Heart left ventricle (tissue), 16 donors: Measurements from ENCODE around the gene TM4SF1. TPM values are rescaled to one million over a fixed set of nuclear protein-coding genes. Genes with fewer than 3 reads are reported as not detected.

Source experiments
- ATAC-seq, 4 donors: fragments of 200-7000 bp; cut with Tn5 transposase; one replicate each; pipeline ENCODE4 v1.9.1; 2020 to 2022; ENCODE audit warnings: moderate library complexity in 4 of 4, mild to moderate bottlenecking in 3 of 4, moderate number of reproducible peaks in 1 of 4
- DNase-seq, 5 donors: peaks; one replicate each; pipeline ENCODE4 v3.0.0-alpha.2; 2020
- H3K27ac ChIP-seq, 12 donors: fragments of 200-600 bp; sonication (generic) in 4 of 12; one replicate each; pipeline versions ENCODE4 v1.5.0 to v1.8.0; 2016 to 2022; ENCODE audit warnings: mild to moderate bottlenecking in 2 of 12
- H3K27me3 ChIP-seq, 9 donors: fragments of 200-600 bp; sonication (generic) in 2 of 9; one replicate each; pipeline versions ENCODE4 v1.5.1 to v1.8.0; 2016 to 2022; ENCODE audit warnings: mild to moderate bottlenecking in 3 of 9
- H3K36me3 ChIP-seq, 9 donors: fragments of 200-600 bp; sonication (generic) in 2 of 9; one replicate each; pipeline versions ENCODE4 v1.5.0 to v1.8.0; 2018 to 2022; ENCODE audit warnings: mild to moderate bottlenecking in 2 of 9
- H3K4me1 ChIP-seq, 12 donors: fragments of 200-600 bp; sonication (generic) in 4 of 12; one replicate each; pipeline versions ENCODE4 v1.5.0 to v1.8.0; 2016 to 2022; ENCODE audit warnings: mild to moderate bottlenecking in 3 of 12
- H3K4me3 ChIP-seq, 12 donors: fragments of 200-600 bp; sonication (generic) in 4 of 12; one replicate each; pipeline versions ENCODE4 v1.5.0 to v1.8.0; 2017 to 2022; ENCODE audit warnings: mild to moderate bottlenecking in 9 of 12, moderate library complexity in 4 of 12
- H3K9me3 ChIP-seq, 12 donors: fragments of 200-600 bp; sonication (generic) in 4 of 12; one replicate each; pipeline versions ENCODE4 v1.5.0 to v1.8.0; 2016 to 2022; ENCODE audit warnings: mild to moderate bottlenecking in 1 of 12
- CTCF ChIP-seq, 12 donors: fragments of 200-600 bp; sonication (generic) in 4 of 12; IDR thresholded peaks; one replicate each; pipeline versions ENCODE4 v1.5.0 to v1.8.0; 2018 to 2022; ENCODE audit warnings: antibody characterized with exemption in 12 of 12, mild to moderate bottlenecking in 5 of 12
- POLR2A ChIP-seq, 2 donors: fragments of 450-650 bp; IDR thresholded peaks; one replicate each; pipeline ENCODE4 v1.6.1; 2017; ENCODE audit warnings: antibody characterized with exemption in 2 of 2, mild to moderate bottlenecking in 2 of 2, moderate library complexity in 2 of 2
- WGBS, 4 donors: extraction: QIAGEN DNeasy Blood & Tissue Kit in 2 of 4; methylation state at CpG; one replicate each; pipeline versions ENCODE4 v1.1.5 to v1.1.7; 2013 to 2018; 5-methylcytosine and 5-hydroxymethylcytosine counted together
- intact Hi-C, 10 donors: fragments of 100-400 bp; cut with DNase I; formaldehyde crosslinking; loops; one replicate each; pipeline versions ENCODE4 v1.11.1 to v1.14.2; 2022
- polyA plus RNA-seq, 2 donors: library from polyadenylated mRNA; stranded (reverse); fragments of 200-250 nt; gene quantifications; one replicate each; pipeline ENCODE4 v1.2.3, GENCODE V29; 2013
- total RNA-seq, 9 donors: library from RNA; depleted of rRNA in 2 of 9; stranded (reverse); fragments of >200 nt in 2 of 9; fragmentation: NEBNext Ultra II Directional in 3 of 9; extraction: Animal tissue kit (Norgen Biotek cat#: 25700) in 3 of 9; gene quantifications; one replicate each; pipeline versions ENCODE4 v1.1.0 to v1.2.4, GENCODE V29; 2016 to 2023
- donor health status: ischemic (EF 13 %, LVEDD 7.1; RV severe dilation, severe dysfunction).
- donor health status: healthy with polysubstance abuse.
- donor health status: DM: no; HTN: yes; CAD: no.
- donor health status: DM: no; HTN: no; CAD: no.
- donor health status: ischemic (EF 25% LVEDD 6.9; RV normal size, moderate dysfunction).
- donor health status: ischemic (EF 25% LVEDD 5.7; RV mildly dilated, moderate dysfunction).
- donor health status: healthy.
- donor health status: DM: yes; HTN: yes; CAD: no.
- donor health status: ischemic (EF 35%, LVEDD 5.7; RV mildly dilated, moderate dysfunction).
- donor health status: nonischemic (EF 11% LVEDD 7.7; RV severe dilation, severe dysfunction).
- donor health status: DM: yes; HTN: yes; CAD: no.
- donor health status: PGD.
- donor health status: ischemic (EF 29% LVEDD 5.4; RV normal size, mild dysfunction).
- donor health status: nonischemic (EF 23%, LVEDD 6.1; RV moderate dilation, normal function).

TM4SF1 gene
- total and polyA plus RNA-seq, 11 donors, result 61.6 to 224 (median 111) TPM

DNA sequence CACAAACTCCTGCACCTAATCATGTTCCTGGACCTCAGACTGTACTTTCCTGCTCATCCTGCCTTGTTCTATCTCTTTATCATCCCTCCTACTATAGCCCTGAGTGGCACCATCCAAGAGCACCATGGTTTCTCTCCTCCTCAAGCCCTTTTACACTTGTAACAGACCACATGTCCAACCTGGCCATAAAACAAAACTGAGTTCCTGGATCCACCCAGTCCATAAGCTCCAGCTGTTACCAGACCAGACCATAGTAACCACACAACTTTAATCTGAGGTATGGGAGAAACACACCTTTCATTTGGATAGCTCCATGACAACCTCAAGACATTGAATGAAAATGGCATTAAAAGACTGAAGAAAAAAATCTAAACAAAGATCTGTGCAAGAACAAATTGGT lies 53.1 kb downstream of the TM4SF1 start:
- H3K36me3 ChIP-seq, result peaks cover 0 to 12% (median 0%) of the 10 kb centered on the region in 9 donors
- peaks cover 0 to 6% (median 0%) of the 10 kb centered on the region in 12 donors for H3K4me1 ChIP-seq
- TF ChIP-seq POLR2A (IDR thresholded peaks at IDR 0.05) (no peak), CTCF (IDR thresholded peaks at IDR 0.05) (no peak)
- no peaks in the 10 kb centered on the region for H3K9me3 ChIP-seq
- intact Hi-C loops, result no loop called here
- DNase-seq (no peak), ATAC-seq (no peak)
- H3K27me3 ChIP-seq, result no peaks in the 10 kb centered on the region
- no peak overlapping the region for H3K4me3 ChIP-seq
- no peak overlapping the region for H3K27ac ChIP-seq

- ATAC-seq, result no peak
- Histone ChIP-seq H3K27me3 (no peaks in the 10 kb centered on the region), H3K36me3 (peaks cover 0 to 12% (median 0%) of the 10 kb centered on the region in 9 donors), H3K27ac (no peak overlapping the region), H3K4me1 (no peaks in the 10 kb centered on the region), H3K4me3 (no peak overlapping the region), H3K9me3 (no peaks in the 10 kb centered on the region)
- no peak for DNase-seq
- TF ChIP-seq CTCF (IDR thresholded peaks at IDR 0.05) (no peak), POLR2A (IDR thresholded peaks at IDR 0.05) (no peak)
- 79 to 87% (median 83%) methylated on average over 2 of the region's 2 CpGs for WGBS, 4 donors
- intact Hi-C loops, result no loop called here
Observed at GRCh38 chr3:149321640-149322039, 55.8 kb downstream of the TM4SF1 start.

- Histone ChIP-seq H3K4me3 (no peak overlapping the region), H3K9me3 (no peaks in the 10 kb centered on the region), H3K36me3 (peaks cover 0 to 12% (median 0%) of the 10 kb centered on the region in 9 donors), H3K27me3 (no peaks in the 10 kb centered on the region), H3K27ac (no peak overlapping the region), H3K4me1 (peaks cover 0 to 4% (median 0%) of the 10 kb centered on the region in 12 donors)
- intact Hi-C loops, result no loop called here
- no peak for DNase-seq
- no peak for ATAC-seq
- TF ChIP-seq CTCF (IDR thresholded peaks at IDR 0.05), result no peak
- TF ChIP-seq POLR2A (IDR thresholded peaks at IDR 0.05), result no peak
Observed at GRCh38 chr3:149321136-149321535, 56.3 kb downstream of the TM4SF1 start.

DNA sequence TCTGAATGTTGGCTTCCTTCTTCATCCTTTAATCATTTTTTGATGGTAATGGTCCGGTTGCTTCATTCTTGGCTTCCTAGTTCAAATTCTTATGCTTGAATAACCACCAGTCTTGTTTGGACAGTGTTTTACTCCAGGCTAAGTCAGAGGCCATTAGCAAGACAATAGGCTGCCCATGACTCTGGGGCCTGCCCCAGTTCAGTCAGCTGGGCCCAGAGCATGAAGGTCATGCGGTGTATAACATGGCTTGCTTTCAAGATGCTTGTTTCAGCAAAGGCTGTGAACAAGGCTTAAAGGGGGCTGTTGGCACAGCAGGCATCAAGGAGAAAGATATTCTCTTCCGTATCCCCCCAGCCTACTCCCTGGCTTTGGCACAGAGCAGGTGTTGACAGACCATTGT lies 57.7 kb downstream of the TM4SF1 start:
- no peak overlapping the region for H3K4me3 ChIP-seq
- no peaks in the 10 kb centered on the region for H3K27me3 ChIP-seq
- H3K27ac ChIP-seq, result no peak overlapping the region
- H3K4me1 ChIP-seq, result peaks cover 0 to 12% (median 0%) of the 10 kb centered on the region in 12 donors
- H3K36me3 ChIP-seq, result peaks cover 0 to 12% (median 0%) of the 10 kb centered on the region in 9 donors
- no peak for ATAC-seq
- H3K9me3 ChIP-seq, result no peaks in the 10 kb centered on the region
- DNase-seq, result no peak
- no peak for TF ChIP-seq POLR2A (IDR thresholded peaks at IDR 0.05)
- TF ChIP-seq CTCF (IDR thresholded peaks at IDR 0.05), result no peak
- WGBS, 4 donors, result 88 to 94% (median 88%) methylated on average over 3 of the region's 3 CpGs
- intact Hi-C loops, result no loop called here

Other genes starting within 250 kb of the TM4SF1 start
- 10 to 100 TPM in 2 of 9 donors, 1 to 10 TPM in 7; 4.4 to 15.6 (median 6.3) TPM for gene HPS3, start 248.0 kb downstream of the TM4SF1 start, total RNA-seq
- 1 to 10 TPM; 3.0 to 5.4 TPM for gene HPS3, start 248.0 kb downstream of the TM4SF1 start, polyA plus RNA-seq
- gene CP, start 155.8 kb downstream of the TM4SF1 start, total RNA-seq, result 1 to 10 TPM in 8 of 9 donors, under 1 TPM in 1; 0.68 to 5.5 (median 3.5) TPM
- gene CP, start 155.8 kb downstream of the TM4SF1 start, polyA plus RNA-seq, result 1 to 10 TPM in 1 of 2 donors, under 1 TPM in 1; 0.84 to 3.6 TPM
- 10 to 100 TPM in 4 of 9 donors, 1 to 10 TPM in 5; 6.0 to 19.9 (median 9.1) TPM for gene TM4SF18, start 44.0 kb downstream of the TM4SF1 start, total RNA-seq
- 1 to 10 TPM; 4.5 to 7.0 TPM for gene TM4SF18, start 44.0 kb downstream of the TM4SF1 start, polyA plus RNA-seq
- gene TM4SF4, start 97.0 kb upstream of the TM4SF1 start, total RNA-seq, result not detected
- gene TM4SF4, start 97.0 kb upstream of the TM4SF1 start, polyA plus RNA-seq, result not detected